NCI-H2227 treated with DMSO at 0.1 percent for 48 hours (cell line): ENCODE results near the gene RIPOR2.
"Not testable (repeated sequence)": the region's sequence is repeated elsewhere in the genome, so short reads cannot be mapped to it uniquely, and the experiment has no call there.

Experiments used
- DNase-seq: peaks from one replicate; lab custom pipeline; 2025; lab: John Stamatoyannopoulos, UW

The RIPOR2 gene

GRCh38 chr6:24802271-24803059, 133.3 kb downstream of the RIPOR2 start:
- no peak for DNase-seq

- no peak for DNase-seq
Measured at GRCh38 chr6:24799541-24799915, 136.2 kb downstream of the RIPOR2 start.

- no peak for DNase-seq
Measured at GRCh38 chr6:24798740-24799540, 136.8 kb downstream of the RIPOR2 start, which contains the start of gene ARMH2. ARMH2 (minus strand) TSS chr6:24798917; CDS start chr6:24798857, 60 bp downstream.

GRCh38 chr6:24797596-24798216, 138.1 kb downstream of the RIPOR2 start:
- DNase-seq: no peak

GRCh38 chr6:24796616-24797290, 139.0 kb downstream of the RIPOR2 start:
- no peak for DNase-seq

- no peak for DNase-seq
Measured at GRCh38 chr6:24795106-24795505, 140.7 kb downstream of the RIPOR2 start.

- no peak for DNase-seq
Measured at GRCh38 chr6:24788031-24788665, 147.6 kb downstream of the RIPOR2 start.

- DNase-seq: no peak
Measured at GRCh38 chr6:24780206-24780605, 155.6 kb downstream of the RIPOR2 start.

GRCh38 chr6:24779416-24780016, 156.2 kb downstream of the RIPOR2 start:
- DNase-seq: no peak

GRCh38 chr6:24778878-24779277, 156.9 kb downstream of the RIPOR2 start:
- DNase-seq: no peak

- DNase-seq: no peak
Measured at GRCh38 chr6:24778121-24778520, 157.6 kb downstream of the RIPOR2 start.

- DNase-seq: no peak
Measured at GRCh38 chr6:24777227-24777626, 158.5 kb downstream of the RIPOR2 start.

GRCh38 chr6:24775520-24776058, 160.2 kb downstream of the RIPOR2 start:
- no peak for DNase-seq

- peak; percentile 98 for DNase-seq
Measured at GRCh38 chr6:24774696-24775519, 160.9 kb downstream of the RIPOR2 start, which contains the start of gene GMNN. GMNN (plus strand) TSS chr6:24774937; CDS start chr6:24777247, 2,310 bp downstream.

GRCh38 chr6:24768361-24768760, 167.4 kb downstream of the RIPOR2 start:
- no peak for DNase-seq

- no peak for DNase-seq
Measured at GRCh38 chr6:24766680-24767462, 168.9 kb downstream of the RIPOR2 start.

- not testable (repeated sequence) for DNase-seq
Measured at GRCh38 chr6:24765968-24766367, 169.8 kb downstream of the RIPOR2 start.

- DNase-seq: not testable (repeated sequence)
Measured at GRCh38 chr6:24764833-24765828, 170.6 kb downstream of the RIPOR2 start.
